ENCODE measurements around the gene DCBLD1. TPM values are rescaled to one million over a fixed set of nuclear protein-coding genes. Genes with fewer than 3 reads are reported as not detected.
A peak's percentile ranks its signal among the peaks of the same experiment; 100 is the strongest.
"Not testable (repeated sequence)": the region's sequence is repeated elsewhere in the genome, so short reads cannot be mapped to it uniquely, and the experiment has no call there.

Gene DCBLD1
- polyA plus RNA-seq (2012; ENCODE audit: insufficient read depth, insufficient read length, low read depth): 6.0 TPM

GRCh38 chr6:117482240-117483003 is at the start of gene DCBLD1:
Gene DCBLD1 (plus strand): TSS chr6:117482674. CDS start chr6:117482782, 108 bp downstream.
- H3K36me3 ChIP-seq: no peaks in the 10 kb centered on the region
- H3K4me3 ChIP-seq (ENCODE audit: low read depth, low read length): peak within 1 kb of the TSS; percentile 81
- no peaks in the 10 kb centered on the region for H3K9me3 ChIP-seq
- H3K4me1 ChIP-seq: peaks cover 5% of the 10 kb centered on the region; the same call in 1 of the 2 replicates
- no peaks in the 10 kb centered on the region for H3K27me3 ChIP-seq
- TF ChIP-seq CTCF (IDR thresholded peaks at IDR 0.05; ENCODE audit: low read depth, low read length): no peak
- peak; percentile 83 for DNase-seq

- TF ChIP-seq CTCF (IDR thresholded peaks at IDR 0.05; ENCODE audit: low read depth, low read length): no peak
- no peaks in the 10 kb centered on the region for H3K36me3 ChIP-seq
- no peak for DNase-seq
- H3K4me1 ChIP-seq: no peaks in the 10 kb centered on the region
- H3K9me3 ChIP-seq: no peaks in the 10 kb centered on the region
- H3K4me3 ChIP-seq (ENCODE audit: low read depth, low read length): no peak overlapping the region
- H3K27me3 ChIP-seq: peaks cover 12% of the 10 kb centered on the region
Observed at GRCh38 chr6:117440706-117441525, 41.6 kb upstream of the DCBLD1 start.

DNA sequence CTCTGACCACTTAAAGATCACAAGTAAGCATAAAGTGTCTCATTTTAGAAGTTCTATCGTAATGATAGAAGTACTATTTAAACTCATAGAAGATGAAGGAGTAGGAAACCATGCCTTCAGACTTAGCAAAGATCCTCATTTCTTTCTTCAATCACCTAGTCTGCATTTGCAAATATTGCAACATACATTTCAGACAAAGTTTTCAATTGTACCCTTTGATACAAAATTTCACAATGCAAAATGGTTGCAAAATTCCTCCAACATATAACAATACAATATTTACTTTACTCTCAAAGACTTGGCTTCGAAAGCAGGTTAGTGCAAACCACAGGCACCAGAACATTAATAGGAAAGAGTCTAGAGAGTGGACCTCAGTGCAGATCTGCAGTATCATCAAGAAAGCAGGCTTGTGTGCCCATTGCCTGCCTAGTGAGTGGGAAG is 40.6 kb upstream of the DCBLD1 start:
- no peak for DNase-seq
- no peaks in the 10 kb centered on the region for H3K4me1 ChIP-seq
- no peak for TF ChIP-seq CTCF (IDR thresholded peaks at IDR 0.05; ENCODE audit: low read depth, low read length)
- H3K4me3 ChIP-seq (ENCODE audit: low read depth, low read length): no peak overlapping the region
- H3K9me3 ChIP-seq: no peaks in the 10 kb centered on the region
- peaks cover 13% of the 10 kb centered on the region; the same call in 1 of the 2 replicates for H3K27me3 ChIP-seq
- H3K36me3 ChIP-seq: no peaks in the 10 kb centered on the region

GRCh38 chr6:117442313-117442712 is 40.2 kb upstream of the DCBLD1 start:
- H3K9me3 ChIP-seq; H3K36me3 ChIP-seq; H3K4me3 ChIP-seq (ENCODE audit: low read depth, low read length); H3K4me1 ChIP-seq; DNase-seq: not testable (repeated sequence)
- peaks cover 18% of the 10 kb centered on the region; the same call in 1 of the 2 replicates for H3K27me3 ChIP-seq

- Histone ChIP-seq H3K4me1 (no peaks in the 10 kb centered on the region), H3K36me3 (no peaks in the 10 kb centered on the region), H3K4me3 (ENCODE audit: low read depth, low read length) (no peak overlapping the region), H3K9me3 (no peaks in the 10 kb centered on the region), H3K27me3 (peaks cover 39% of the 10 kb centered on the region)
- no peak for TF ChIP-seq CTCF (IDR thresholded peaks at IDR 0.05; ENCODE audit: low read depth, low read length)
- DNase-seq: no peak
Observed at GRCh38 chr6:117444600-117444999, 37.9 kb upstream of the DCBLD1 start.

- Histone ChIP-seq H3K36me3 (no peaks in the 10 kb centered on the region), H3K4me3 (ENCODE audit: low read depth, low read length) (no peak overlapping the region), H3K4me1 (no peaks in the 10 kb centered on the region), H3K9me3 (no peaks in the 10 kb centered on the region), H3K27me3 (peaks cover 39% of the 10 kb centered on the region)
- no peak for TF ChIP-seq CTCF (IDR thresholded peaks at IDR 0.05; ENCODE audit: low read depth, low read length)
- no peak for DNase-seq
Observed at GRCh38 chr6:117446861-117447260, 35.6 kb upstream of the DCBLD1 start.

All from BE2C (cell line).